ENCODE results near the gene RB1. TPM values are rescaled to one million over a fixed set of nuclear protein-coding genes. Genes with fewer than 3 reads are reported as not detected.

Gene RB1
- total RNA-seq, 1 donor from 2014 or later: 41.0 TPM

GRCh38 chr13:48403151-48403631 lies 99.6 kb downstream of the RB1 start:
- no peak for TF ChIP-seq CTCF (IDR thresholded peaks at IDR 0.05)
- intact Hi-C loops (cut with DNase I): no loop called here
- Histone ChIP-seq H3K27me3 (no peaks in the 10 kb centered on the region), H3K4me1 (peaks cover 39% of the 10 kb centered on the region), H3K4me3 (peak overlapping the region; percentile 19), H3K27ac (peak overlapping the region; percentile 68), H3K36me3 (no peaks in the 10 kb centered on the region), H3K9me3 (no peaks in the 10 kb centered on the region)
- ATAC-seq (peak; percentile 77), DNase-seq (no peak)

DNA sequence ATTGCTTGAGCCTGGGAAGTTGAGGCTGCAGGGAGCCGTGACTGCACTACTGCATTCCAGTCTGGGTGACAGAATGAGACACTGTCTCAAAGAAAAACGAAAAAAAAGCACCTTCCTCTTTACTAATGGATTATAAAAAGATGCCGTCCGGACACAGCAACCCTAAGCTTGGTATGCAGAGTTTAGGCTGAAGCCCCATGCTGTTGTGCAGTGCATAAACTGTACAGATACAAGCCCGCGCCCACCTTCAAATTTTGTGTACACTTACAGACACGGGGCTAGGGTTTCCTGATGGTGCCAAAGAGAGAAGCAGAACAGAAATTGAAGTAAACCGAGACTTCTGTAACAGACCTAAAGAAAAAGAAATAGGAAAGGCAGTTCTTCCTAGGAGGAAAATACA lies 100.4 kb downstream of the RB1 start:
- peak; percentile 35 for ATAC-seq

DNA sequence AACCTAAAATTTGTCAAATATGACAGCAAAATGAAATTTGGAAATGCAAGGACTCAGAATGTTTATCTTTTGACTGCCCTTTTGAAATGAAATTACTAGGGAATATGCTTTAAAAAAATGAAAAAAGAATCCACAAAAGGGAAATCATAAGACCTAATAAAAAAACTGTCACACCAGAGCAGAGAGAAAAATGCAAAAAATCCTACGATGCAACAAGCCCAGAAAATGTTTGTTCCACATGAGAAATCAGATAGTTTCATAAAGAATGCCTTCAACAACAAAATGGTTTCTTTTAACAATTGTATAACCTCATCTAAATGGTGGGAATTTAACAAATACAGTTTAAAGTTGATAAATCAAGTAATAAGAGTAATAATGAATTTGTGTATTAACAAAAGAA lies 101.4 kb downstream of the RB1 start:
- no peak for DNase-seq
- no peak for ATAC-seq
- Histone ChIP-seq H3K36me3 (no peaks in the 10 kb centered on the region), H3K27me3 (no peaks in the 10 kb centered on the region), H3K4me1 (peaks cover 45% of the 10 kb centered on the region), H3K9me3 (no peaks in the 10 kb centered on the region), H3K27ac (peak overlapping the region; percentile 68), H3K4me3 (no peak overlapping the region)
- no peak for TF ChIP-seq CTCF (IDR thresholded peaks at IDR 0.05)
- intact Hi-C loops (cut with DNase I): no loop called here

More for the DNA sequence above, 100.4 kb downstream of the RB1 start:
- Histone ChIP-seq H3K4me3 (no peak overlapping the region), H3K36me3 (no peaks in the 10 kb centered on the region), H3K4me1 (peaks cover 42% of the 10 kb centered on the region), H3K27me3 (no peaks in the 10 kb centered on the region), H3K9me3 (no peaks in the 10 kb centered on the region), H3K27ac (peak overlapping the region; percentile 68)
- TF ChIP-seq CTCF (IDR thresholded peaks at IDR 0.05): no peak
- DNase-seq: no peak
- intact Hi-C loops (cut with DNase I): no loop called here

- no peaks in the 10 kb centered on the region for H3K27me3 ChIP-seq
- H3K4me3 ChIP-seq: no peak overlapping the region
- intact Hi-C loops (cut with DNase I): no loop called here
- ATAC-seq (no peak), DNase-seq (no peak)
- peak overlapping the region; percentile 25 for H3K27ac ChIP-seq
- no peak for TF ChIP-seq CTCF (IDR thresholded peaks at IDR 0.05)
- peaks cover 36% of the 10 kb centered on the region for H3K4me1 ChIP-seq
- H3K9me3 ChIP-seq: no peaks in the 10 kb centered on the region
- H3K36me3 ChIP-seq: no peaks in the 10 kb centered on the region
Measured at GRCh38 chr13:48405875-48406274, 102.3 kb downstream of the RB1 start.

GRCh38 chr13:48410199-48410598 lies 106.6 kb downstream of the RB1 start:
- Histone ChIP-seq H3K4me3 (peak overlapping the region; percentile 68), H3K9me3 (no peaks in the 10 kb centered on the region), H3K36me3 (no peaks in the 10 kb centered on the region), H3K27ac (peak overlapping the region; percentile 47), H3K4me1 (peaks cover 28% of the 10 kb centered on the region), H3K27me3 (no peaks in the 10 kb centered on the region)
- ATAC-seq (no peak), DNase-seq (no peak)
- no peak for TF ChIP-seq CTCF (IDR thresholded peaks at IDR 0.05)
- intact Hi-C loops (cut with DNase I): no loop called here

Measured in upper lobe of right lung (tissue), 1 donor.